H1 (cell line): ENCODE data around the gene NFIC. TPM values are rescaled to one million over a fixed set of nuclear protein-coding genes. Genes with fewer than 3 reads are reported as not detected.

Experiments used
- CTCF ChIA-PET: fragments of 300-600 bp; sonication (Branson Sonifier 250); formaldehyde crosslinking; loops from one replicate; lab custom pipeline; 2021; ENCODE audit not compliant: partially characterized antibody; lab: Charles Lee
- POLR2A ChIA-PET: fragments of 300-600 bp; sonication (Branson Sonifier 250); formaldehyde crosslinking; loops from one replicate; lab custom pipeline; 2021; ENCODE audit warnings: inconsistent platforms; ENCODE audit not compliant: partially characterized antibody; lab: Charles Lee
- DNase-seq, 2 experiments: peaks; one replicate each; pipeline versions ENCODE4 v3.0.0 to v3.0.0-alpha.2; 2010 to 2022; ENCODE audit warnings: low spot score in 2 of 2, low read depth in 1 of 2, mixed read lengths in 1 of 2
- FAIRE-seq: peaks from 2 replicates; lab custom pipeline; 2011; peaks lifted over from hg19 to GRCh38; lab: Jason Lieb, UNC
- H2AFZ ChIP-seq: 2 replicates; pipeline ENCODE4 v1.8.1; 2012; ENCODE audit warnings: low read length, inconsistent platforms
- H2AK5ac ChIP-seq: 2 replicates; pipeline ENCODE4 v1.6.1; 2013; ENCODE audit warnings: low read depth, low read length
- H2BK120ac ChIP-seq: replicated peaks from 2 replicates; pipeline ENCODE3; 2013; ENCODE audit warnings: low read depth, low read length, inconsistent platforms
- H2BK12ac ChIP-seq: 2 replicates; pipeline ENCODE4 v1.6.1; 2013; ENCODE audit warnings: low read depth, low read length
- H2BK15ac ChIP-seq: 2 replicates; pipeline ENCODE4 v1.6.1; 2013; ENCODE audit warnings: low read length
- H2BK20ac ChIP-seq: 2 replicates; pipeline ENCODE4 v1.6.1; 2013; ENCODE audit warnings: low read length
- H2BK5ac ChIP-seq: 2 replicates; pipeline ENCODE4 v1.6.1; 2013; ENCODE audit warnings: low read depth, low read length
- H3K14ac ChIP-seq: 2 replicates; pipeline ENCODE4 v1.6.1; 2013; ENCODE audit warnings: inconsistent platforms; ENCODE audit not compliant: insufficient read length
- H3K18ac ChIP-seq: 2 replicates; pipeline ENCODE4 v1.6.1; 2013; ENCODE audit warnings: low read length; ENCODE audit errors: extremely low read depth
- H3K23ac ChIP-seq: 2 replicates; pipeline ENCODE4 v1.6.1; 2013; ENCODE audit warnings: inconsistent platforms; ENCODE audit not compliant: insufficient read length
- H3K23me2 ChIP-seq: 2 replicates; pipeline ENCODE4 v1.6.1; 2013; ENCODE audit warnings: low read depth, low read length
- H3K27ac ChIP-seq: 2 replicates; pipeline ENCODE4 v1.6.1; 2011; ENCODE audit warnings: low read depth, low read length, inconsistent platforms
- H3K27me3 ChIP-seq, 4 experiments: replicated peaks in 1 of 4; 1 replicate in 1 of 4; 2 replicates in 3 of 4; pipeline versions ENCODE4 v1.6.1 to v1.8.1; 2011 to 2013; ENCODE audit warnings: low read length in 3 of 4, mild to moderate bottlenecking in 3 of 4, inconsistent platforms in 2 of 4, mixed read lengths in 2 of 4, moderate library complexity in 1 of 4; ENCODE audit not compliant: control insufficient read depth in 3 of 4, insufficient read depth in 3 of 4; ENCODE audit errors: extremely low read depth in 1 of 4
- H3K36me3 ChIP-seq, 4 experiments: 2 replicates each; pipeline versions ENCODE4 v1.6.1 to v1.8.1; 2011 to 2013; ENCODE audit warnings: mild to moderate bottlenecking in 4 of 4, low read length in 3 of 4, moderate library complexity in 2 of 4, control low read depth in 1 of 4, inconsistent platforms in 1 of 4; ENCODE audit not compliant: insufficient read depth in 4 of 4, control insufficient read depth in 2 of 4
- H3K4ac ChIP-seq: replicated peaks from 2 replicates; pipeline ENCODE3; 2013; ENCODE audit warnings: low read length, low read depth, mixed read lengths, inconsistent platforms; ENCODE audit not compliant: insufficient read length
- H3K4me1 ChIP-seq, 4 experiments: replicated peaks in 1 of 4; 1 replicate in 1 of 4; 2 replicates in 3 of 4; pipeline versions ENCODE4 v1.6.1 to v1.8.1; 2011 to 2013; ENCODE audit warnings: low read length in 3 of 4, inconsistent platforms in 2 of 4, mixed read lengths in 1 of 4; ENCODE audit not compliant: insufficient read depth in 4 of 4, control insufficient read depth in 3 of 4
- H3K4me2 ChIP-seq, 2 experiments: 2 replicates each; pipeline versions ENCODE4 v1.6.1 to v1.8.1; 2011 to 2013; ENCODE audit warnings: low read depth in 2 of 2, low read length in 2 of 2, control low read depth in 1 of 2, inconsistent platforms in 1 of 2, mild to moderate bottlenecking in 1 of 2; ENCODE audit not compliant: insufficient read depth in 1 of 2
- H3K4me3 ChIP-seq, 4 experiments: fragments of 200-600, 300-600 bp in 1 of 4; sonication (generic), shearing (Covaris generic), sonication (Bioruptor Twin) in 1 of 4; 2 replicates each; pipeline versions ENCODE4 v1.5.1 to v1.8.1; 2011 to 2016; ENCODE audit warnings: low read length in 4 of 4, low read depth in 3 of 4, control low read depth in 2 of 4, inconsistent platforms in 2 of 4, mild to moderate bottlenecking in 2 of 4, mixed read lengths in 1 of 4, moderate library complexity in 1 of 4; ENCODE audit not compliant: insufficient read depth in 2 of 4; ENCODE audit errors: extremely low read depth in 1 of 4
- H3K56ac ChIP-seq: replicated peaks from 2 replicates; pipeline ENCODE3; 2013; ENCODE audit warnings: low read depth, mild to moderate bottlenecking, mixed read lengths, low read length, inconsistent platforms; ENCODE audit not compliant: insufficient read length
- H3K79me1 ChIP-seq: 2 replicates; pipeline ENCODE4 v1.6.1; 2013; ENCODE audit warnings: low read depth, low read length, control low read depth
- H3K79me2 ChIP-seq, 2 experiments: 2 replicates each; pipeline versions ENCODE4 v1.6.1 to v1.8.1; 2012 to 2013; ENCODE audit warnings: low read length in 2 of 2, mild to moderate bottlenecking in 2 of 2, inconsistent platforms in 1 of 2; ENCODE audit not compliant: insufficient read depth in 2 of 2, control insufficient read depth in 1 of 2
- H3K9ac ChIP-seq, 4 experiments: replicated peaks in 1 of 4; 1 replicate in 1 of 4; 2 replicates in 3 of 4; pipeline versions ENCODE4 v1.6.1 to v1.8.1; 2011 to 2013; ENCODE audit warnings: low read depth in 3 of 4, low read length in 3 of 4, control low read depth in 2 of 4, mild to moderate bottlenecking in 2 of 4, moderate library complexity in 2 of 4, inconsistent platforms in 1 of 4; ENCODE audit errors: extremely low read depth in 1 of 4
- H3K9me3 ChIP-seq, 2 experiments: 2 replicates each; pipeline versions ENCODE4 v1.6.1 to v1.8.1; 2012 to 2013; ENCODE audit warnings: mild to moderate bottlenecking in 2 of 2, moderate library complexity in 2 of 2, control low read depth in 1 of 2, inconsistent platforms in 1 of 2, low read depth in 1 of 2, low read length in 1 of 2, mixed read lengths in 1 of 2; ENCODE audit not compliant: insufficient read depth in 2 of 2
- H4K20me1 ChIP-seq, 2 experiments: replicated peaks in 1 of 2; 2 replicates each; pipeline versions ENCODE3 to v1.8.1; 2011 to 2013; ENCODE audit warnings: inconsistent platforms in 2 of 2, low read length in 2 of 2, mild to moderate bottlenecking in 1 of 2; ENCODE audit not compliant: insufficient read depth in 2 of 2, control insufficient read depth in 1 of 2
- H4K5ac ChIP-seq: 2 replicates; pipeline ENCODE4 v1.6.1; 2013; ENCODE audit warnings: low read length, low read depth, mixed read lengths, inconsistent platforms; ENCODE audit not compliant: insufficient read length
- H4K8ac ChIP-seq: 2 replicates; pipeline ENCODE4 v1.8.0; 2013; ENCODE audit warnings: mild to moderate bottlenecking, moderate library complexity, low read length, inconsistent platforms; ENCODE audit not compliant: insufficient read depth; ENCODE audit errors: extremely low read depth
- H4K91ac ChIP-seq: replicated peaks from 2 replicates; pipeline ENCODE3; 2013; ENCODE audit warnings: low read length, mixed read lengths, inconsistent platforms; ENCODE audit not compliant: insufficient read length
- CBX5 ChIP-seq: fragments of 300-800, 300-1000 bp; sonication (generic); IDR thresholded peaks from 2 replicates; pipeline ENCODE4 v1.7.1; 2016; ENCODE audit warnings: antibody characterized with exemption, low read length, low read depth
- EGR1 ChIP-seq: IDR thresholded peaks from 2 replicates; pipeline ENCODE4 v1.6.1; 2011; ENCODE audit warnings: low read depth, low read length, borderline replicate concordance
- JUN ChIP-seq: IDR thresholded peaks from 2 replicates; pipeline ENCODE4 v1.6.1; 2011; ENCODE audit warnings: low read depth, mild to moderate bottlenecking, improper control_type of control experiment, low read length
- RAD21 ChIP-seq, 2 experiments: IDR thresholded peaks in 1 of 2; conservative IDR thresholded peaks in 1 of 2; 2 replicates each; pipeline ENCODE4 v1.6.1; 2011; ENCODE audit warnings: low read depth in 2 of 2, low read length in 2 of 2, improper control_type of control experiment in 1 of 2, inconsistent platforms in 1 of 2, mild to moderate bottlenecking in 1 of 2, moderate library complexity in 1 of 2
- SUZ12 ChIP-seq: fragments of 200-600 bp; sonication (generic); IDR thresholded peaks from 2 replicates; pipeline ENCODE4 v1.6.1; 2012; ENCODE audit warnings: mild to moderate bottlenecking, inconsistent platforms, low read length, moderate library complexity, mixed read lengths
- TEAD4 ChIP-seq: IDR thresholded peaks from 2 replicates; pipeline ENCODE4 v1.6.1; 2012; ENCODE audit warnings: low read depth, low read length, inconsistent platforms, mixed read lengths
- ZNF274 ChIP-seq: IDR thresholded peaks from 2 replicates; pipeline ENCODE4 v1.7.0; 2012; ENCODE audit warnings: low read length, borderline replicate concordance; ENCODE audit errors: extremely low read depth
- WGBS, 2 experiments: shearing (Covaris generic) in 1 of 2; methylation state at CpG; one replicate each; pipeline versions ENCODE4 v1.1.6 to v1.1.7; 2013 to 2015; ENCODE audit warnings: low lambda C conversion rate in 2 of 2, mixed read lengths in 2 of 2, inconsistent platforms in 1 of 2, low coverage in 1 of 2, missing lambda C conversion rate in 1 of 2; ENCODE audit not compliant: insufficient replicate concordance in 2 of 2, insufficient coverage in 1 of 2, insufficient read length in 1 of 2; ENCODE audit errors: extremely low coverage in 1 of 2, missing lambda C conversion rate in 1 of 2; 5-methylcytosine and 5-hydroxymethylcytosine counted together
- polyA plus RNA-seq, 7 experiments: library from polyadenylated mRNA; depleted of rRNA in 3 of 7; stranded (reverse) in 5 of 7; unstranded in 2 of 7; fragments of >200 nt in 5 of 7; fragments of 200-250 nt in 2 of 7; gene quantifications; 1 replicate in 5 of 7; 2 replicates in 1 of 7; 4 replicates in 1 of 7; pipeline versions ENCODE4 v1.2.1 to v1.2.3, GENCODE V29; 2011 to 2013; ENCODE audit warnings: missing spikeins in 2 of 7, mixed read lengths in 2 of 7
- total RNA-seq: library from RNA; stranded (reverse); fragmentation: NEBNext Ultra II Directional; extraction: Animal tissue kit (Norgen Biotek cat#: 25700); gene quantifications from 2 replicates; pipeline ENCODE4 v1.2.1, GENCODE V29; 2021
- TF ChIP-seq, protein P1 (sequence below): IDR thresholded peaks from 2 replicates; pipeline ENCODE4 v1.6.1; 2011; ENCODE audit warnings: low read depth, mild to moderate bottlenecking, low read length; ENCODE audit not compliant: insufficient read depth

NFIC gene
- total and polyA plus RNA-seq, 2 of the 8 experiments (the other 6 are each of a cell fraction or from before 2014, with no cell fraction given), result 0.56 to 3.2 TPM

DNA sequence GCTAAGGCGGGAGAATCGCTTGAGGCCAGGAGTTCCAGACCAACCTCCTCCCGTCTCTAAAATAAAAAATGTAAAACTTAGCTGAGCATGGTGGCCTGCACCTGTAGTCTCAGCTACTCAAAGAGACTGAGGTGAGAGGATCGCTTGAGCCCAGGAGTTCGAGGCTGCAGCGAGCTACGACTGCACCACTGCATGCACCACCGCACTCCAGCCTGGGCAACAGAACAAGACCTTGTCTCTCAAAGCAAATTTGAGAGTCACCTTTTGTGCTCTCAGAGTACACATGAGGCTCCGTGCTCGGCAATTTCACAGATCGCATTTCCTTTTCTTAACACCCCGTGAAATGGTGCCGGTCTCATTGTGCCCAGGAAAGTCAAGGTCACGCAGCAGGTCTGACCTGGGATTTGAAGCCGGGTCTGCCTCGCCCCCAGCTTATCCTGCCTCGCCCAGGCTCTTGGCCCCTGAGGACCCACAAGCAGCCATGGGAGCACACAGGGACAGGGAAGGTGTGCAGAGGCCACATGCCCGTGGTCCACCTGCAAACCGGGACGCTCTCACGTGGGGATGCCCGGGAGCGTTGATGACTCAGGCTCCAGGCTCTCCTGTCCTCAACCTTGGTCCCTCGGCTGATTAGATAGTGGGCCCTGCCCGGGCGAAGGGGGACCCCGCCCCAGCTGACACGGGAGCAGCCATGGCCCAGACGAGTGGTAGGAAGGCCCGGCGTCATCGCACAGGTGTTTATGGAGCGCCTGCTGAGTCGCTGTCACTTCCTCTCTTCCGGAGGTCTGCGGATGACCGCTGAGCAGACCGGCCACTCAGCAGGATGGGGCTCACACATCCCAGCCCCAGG, 115.1 kb downstream of the NFIC start:
- Histone ChIP-seq H3K4ac (no peak overlapping the region), H3K23me2 (peaks cover 12% of the 10 kb centered on the region; the same call in 1 of the 2 replicates), H3K4me3 (no peak overlapping the region), H3K36me3 (no peaks in the 10 kb centered on the region), H3K27me3 (0 out of 7 replicates have a peak, but pooled peaks cover 0 to 4% (median 0%) of the 10 kb centered on the region in 4 experiments), H2BK120ac (no peak overlapping the region), H3K14ac (no peak overlapping the region), H3K9ac (no peak overlapping the region; a peak in 1 of 7 replicates), H3K23ac (no peak overlapping the region), H4K8ac (peak overlapping the region; percentile 74; the same call in 1 of the 2 replicates), H3K79me1 (no peaks in the 10 kb centered on the region), H3K79me2 (no peaks in the 10 kb centered on the region), H3K27ac (no peak overlapping the region), H2BK15ac (no peak overlapping the region), H4K20me1 (peaks cover 0 to 3% of the 10 kb centered on the region in 2 experiments), H2BK12ac (0 out of 2 replicates have a peak overlapping the region, but pooled peaks have one; percentile 44), H3K4me1 (peaks cover 0 to 7% (median 5%) of the 10 kb centered on the region in 4 experiments; a peak in 6 of 7 replicates), H4K91ac (no peak overlapping the region), H2BK20ac (peak overlapping the region; percentile 9; the same call in 1 of the 2 replicates), H3K9me3 (no peaks in the 10 kb centered on the region), H2AFZ (no peak overlapping the region), H2BK5ac (no peak overlapping the region), H3K4me2 (peak overlapping the region in 1 of 2 experiments; percentile 46; a peak in 1 of 4 replicates), H3K56ac (no peak overlapping the region), H2AK5ac (no peak overlapping the region), H3K18ac (no peak overlapping the region), H4K5ac (peak overlapping the region; percentile 27)
- CTCF ChIA-PET, result interaction anchor here (0.6 to 8.4 kb wide), 7 partner anchors 10 to 1520 kb away, joined by 3 to 97 read pairs (median 3); no protein-coding TSS in a partner anchor
- DNase-seq (no peak), FAIRE-seq (no peak)
- POLR2A ChIA-PET, result interaction anchor here (0.6 to 3.0 kb wide), 4 partner anchors 10 to 187 kb away, joined by 3 to 18 read pairs (median 4); partner anchors contain the start of gene DOHH
- 87% methylated on average over 37 of the region's 38 CpGs; no CpG with 5 or more reads in 1 of the 2 experiments for WGBS, 2 experiments
- TF ChIP-seq, protein P1, sequence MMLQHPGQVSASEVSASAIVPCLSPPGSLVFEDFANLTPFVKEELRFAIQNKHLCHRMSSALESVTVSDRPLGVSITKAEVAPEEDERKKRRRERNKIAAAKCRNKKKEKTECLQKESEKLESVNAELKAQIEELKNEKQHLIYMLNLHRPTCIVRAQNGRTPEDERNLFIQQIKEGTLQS, result no peak
- TF ChIP-seq SUZ12, result no peak
- TF ChIP-seq EGR1, result no peak
- no peak for TF ChIP-seq ZNF274
- TF ChIP-seq RAD21 (IDR thresholded peaks at IDR 0.05 in 1 of 2, conservative IDR thresholded peaks at IDR 0.05 in 1 of 2; ENCODE audit: low read depth in 2 of 2, low read length in 2 of 2), result no peak
- no peak for TF ChIP-seq TEAD4
- TF ChIP-seq CBX5, result no peak
- TF ChIP-seq JUN, result no peak
